HepG2 (cell line): ENCODE measurements around the gene PACS1.

Source experiments
- CREBL2 ChIP-seq: sonication (generic); formaldehyde crosslinking; IDR thresholded peaks from 2 replicates; pipeline ENCODE4 v1.8.1; 2023; ENCODE audit warnings: missing genetic modification reagents, mild to moderate bottlenecking, borderline replicate concordance
- POLR2AphosphoS5 ChIP-seq: IDR thresholded peaks from 2 replicates; pipeline ENCODE4 v1.6.1; 2012; ENCODE audit warnings: low read depth, low read length

- TF ChIP-seq POLR2AphosphoS5 (no peak), CREBL2 (CRISPR knock-in tag) (no peak)
Observed at GRCh38 chr11:66050581-66051231, 19.4 kb upstream of the PACS1 start.
